Measurements from ENCODE around the gene TEDC2. TPM values are rescaled to one million over a fixed set of nuclear protein-coding genes. Genes with fewer than 3 reads are reported as not detected.
A peak's percentile ranks its signal among the peaks of the same experiment; 100 is the strongest.

The TEDC2 gene
- total and polyA plus RNA-seq, 9 of the 15 experiments (the other 6 are each of a cell fraction or from before 2014, with no cell fraction given), result 0.75 to 57.0 (median 17.6) TPM

GRCh38 chr16:2474877-2475412 is 15.0 kb downstream of the TEDC2 start, which contains the start of gene TBC1D24 (continued):
- TF ChIP-seq UBTF (IDR thresholded peaks at IDR 0.05; ENCODE audit: borderline replicate concordance in 1 of 2, low read depth in 2 of 2, low read length in 2 of 2), result peak in 1 of 2 experiments; percentile 7; a peak in 1 of 4 replicates
- no peak for TF ChIP-seq POLR3G (IDR thresholded peaks at IDR 0.05; ENCODE audit: extremely low read depth, insufficient read length, insufficient replicate concordance)
- TF ChIP-seq ZFX (CRISPR knock-in tag; IDR thresholded peaks at IDR 0.05), result peak; percentile 3; the same call in 1 of the 2 replicates
- no peak for TF ChIP-seq ATF4 (CRISPR knock-in tag; IDR thresholded peaks at IDR 0.05)
- peak; percentile 37; the same call in 1 of the 2 replicates for TF ChIP-seq REST (IDR thresholded peaks at IDR 0.05; ENCODE audit: borderline replicate concordance)
- no peak for TF ChIP-seq REST (CRISPR knock-in tag; IDR thresholded peaks at IDR 0.05; ENCODE audit: low read depth)
- no peak for TF ChIP-seq BACH1 (tag; IDR thresholded peaks at IDR 0.05)
- peak; percentile 75 for TF ChIP-seq POLR2G (IDR thresholded peaks at IDR 0.05; ENCODE audit: low read depth, low read length)
- TF ChIP-seq SAP30 (IDR thresholded peaks at IDR 0.05; ENCODE audit: borderline replicate concordance, insufficient read depth, low read depth, low read length, poor library complexity, severe bottlenecking), result no peak
- no peak for TF ChIP-seq ZNF695 (CRISPR knock-in tag; IDR thresholded peaks at IDR 0.05)
- TF ChIP-seq BHLHE40 (IDR thresholded peaks at IDR 0.05; ENCODE audit: low read length), result peak; percentile 79
- peak; percentile 29; the same call in 1 of the 2 replicates for TF ChIP-seq MBD2 (IDR thresholded peaks at IDR 0.05; ENCODE audit: borderline replicate concordance, low read depth)
- peak in 2 of 3 experiments; percentile 44 to 62 for TF ChIP-seq YY1 (IDR thresholded peaks at IDR 0.05; ENCODE audit: borderline replicate concordance in 1 of 3, control insufficient read depth in 1 of 3, extremely low read depth in 1 of 3, insufficient read depth in 3 of 3, insufficient read length in 1 of 3, insufficient replicate concordance in 2 of 3, low read depth in 1 of 3, low read length in 2 of 3)
- TF ChIP-seq CBX5 (IDR thresholded peaks at IDR 0.05; ENCODE audit: borderline replicate concordance, low read depth), result no peak
- TF ChIP-seq GABPB1 (CRISPR knock-in tag; IDR thresholded peaks at IDR 0.05), result 0 out of 2 replicates have a peak, but pooled peaks have one; percentile 33

Measured in K562 (cell line).